Measurements from ENCODE around the gene FLYWCH2. TPM values are rescaled to one million over a fixed set of nuclear protein-coding genes. Genes with fewer than 3 reads are reported as not detected.

The FLYWCH2 gene
- total and polyA plus RNA-seq, 9 of the 15 experiments (the other 6 are each of a cell fraction or from before 2014, with no cell fraction given) = 0.70 to 55.5 (median 7.6) TPM

- TF ChIP-seq, protein P1, sequence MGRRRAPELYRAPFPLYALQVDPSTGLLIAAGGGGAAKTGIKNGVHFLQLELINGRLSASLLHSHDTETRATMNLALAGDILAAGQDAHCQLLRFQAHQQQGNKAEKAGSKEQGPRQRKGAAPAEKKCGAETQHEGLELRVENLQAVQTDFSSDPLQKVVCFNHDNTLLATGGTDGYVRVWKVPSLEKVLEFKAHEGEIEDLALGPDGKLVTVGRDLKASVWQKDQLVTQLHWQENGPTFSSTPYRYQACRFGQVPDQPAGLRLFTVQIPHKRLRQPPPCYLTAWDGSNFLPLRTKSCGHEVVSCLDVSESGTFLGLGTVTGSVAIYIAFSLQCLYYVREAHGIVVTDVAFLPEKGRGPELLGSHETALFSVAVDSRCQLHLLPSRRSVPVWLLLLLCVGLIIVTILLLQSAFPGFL (CRISPR knock-in tag; IDR thresholded peaks at IDR 0.05) = 0 out of 2 replicates have a peak, but pooled peaks have one; percentile 24
- TF ChIP-seq, protein P2, sequence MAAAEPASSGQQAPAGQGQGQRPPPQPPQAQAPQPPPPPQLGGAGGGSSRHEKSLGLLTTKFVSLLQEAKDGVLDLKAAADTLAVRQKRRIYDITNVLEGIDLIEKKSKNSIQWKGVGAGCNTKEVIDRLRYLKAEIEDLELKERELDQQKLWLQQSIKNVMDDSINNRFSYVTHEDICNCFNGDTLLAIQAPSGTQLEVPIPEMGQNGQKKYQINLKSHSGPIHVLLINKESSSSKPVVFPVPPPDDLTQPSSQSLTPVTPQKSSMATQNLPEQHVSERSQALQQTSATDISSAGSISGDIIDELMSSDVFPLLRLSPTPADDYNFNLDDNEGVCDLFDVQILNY (CRISPR knock-in tag; IDR thresholded peaks at IDR 0.05) = no peak
- TF ChIP-seq, protein P3, sequence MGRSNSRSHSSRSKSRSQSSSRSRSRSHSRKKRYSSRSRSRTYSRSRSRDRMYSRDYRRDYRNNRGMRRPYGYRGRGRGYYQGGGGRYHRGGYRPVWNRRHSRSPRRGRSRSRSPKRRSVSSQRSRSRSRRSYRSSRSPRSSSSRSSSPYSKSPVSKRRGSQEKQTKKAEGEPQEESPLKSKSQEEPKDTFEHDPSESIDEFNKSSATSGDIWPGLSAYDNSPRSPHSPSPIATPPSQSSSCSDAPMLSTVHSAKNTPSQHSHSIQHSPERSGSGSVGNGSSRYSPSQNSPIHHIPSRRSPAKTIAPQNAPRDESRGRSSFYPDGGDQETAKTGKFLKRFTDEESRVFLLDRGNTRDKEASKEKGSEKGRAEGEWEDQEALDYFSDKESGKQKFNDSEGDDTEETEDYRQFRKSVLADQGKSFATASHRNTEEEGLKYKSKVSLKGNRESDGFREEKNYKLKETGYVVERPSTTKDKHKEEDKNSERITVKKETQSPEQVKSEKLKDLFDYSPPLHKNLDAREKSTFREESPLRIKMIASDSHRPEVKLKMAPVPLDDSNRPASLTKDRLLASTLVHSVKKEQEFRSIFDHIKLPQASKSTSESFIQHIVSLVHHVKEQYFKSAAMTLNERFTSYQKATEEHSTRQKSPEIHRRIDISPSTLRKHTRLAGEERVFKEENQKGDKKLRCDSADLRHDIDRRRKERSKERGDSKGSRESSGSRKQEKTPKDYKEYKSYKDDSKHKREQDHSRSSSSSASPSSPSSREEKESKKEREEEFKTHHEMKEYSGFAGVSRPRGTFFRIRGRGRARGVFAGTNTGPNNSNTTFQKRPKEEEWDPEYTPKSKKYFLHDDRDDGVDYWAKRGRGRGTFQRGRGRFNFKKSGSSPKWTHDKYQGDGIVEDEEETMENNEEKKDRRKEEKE (IDR thresholded peaks at IDR 0.05; ENCODE audit: borderline replicate concordance in 1 of 2, control insufficient read depth in 1 of 2, low read depth in 2 of 2, low read length in 1 of 2) = peak in 1 of 2 experiments; percentile 86; a peak in 1 of 4 replicates
- TF ChIP-seq SRSF3 (IDR thresholded peaks at IDR 0.05; ENCODE audit: insufficient read depth, low read length) (no peak), L3MBTL2 (IDR thresholded peaks at IDR 0.05) (peak; percentile 83), ZSCAN29 (IDR thresholded peaks at IDR 0.05) (peak; percentile 90), ARNT (IDR thresholded peaks at IDR 0.05) (no peak), ELF1 (tag; IDR thresholded peaks at IDR 0.05) (peak; percentile 52), ERF (CRISPR knock-in tag; IDR thresholded peaks at IDR 0.05) (0 out of 2 replicates have a peak, but pooled peaks have one; percentile 15), NR2C1 (IDR thresholded peaks at IDR 0.05) (peak; percentile 32; the same call in 1 of the 2 replicates), NR2C1 (tag; IDR thresholded peaks at IDR 0.05) (peak; percentile 51; the same call in 1 of the 2 replicates), SMAD4 (CRISPR knock-in tag; conservative IDR thresholded peaks at IDR 0.05) (0 out of 2 replicates have a peak, but pooled peaks have one; percentile 24), CREB1 (IDR thresholded peaks at IDR 0.05) (peak; percentile 71), CREB1 (CRISPR knock-in tag; IDR thresholded peaks at IDR 0.05) (peak; percentile 86), RNF2 (IDR thresholded peaks at IDR 0.05) (peak; percentile 49; the same call in 1 of the 2 replicates), ZNF197 (CRISPR knock-in tag; IDR thresholded peaks at IDR 0.05; ENCODE audit: low read depth) (no peak), ATF1 (CRISPR knock-in tag; IDR thresholded peaks at IDR 0.05) (peak; percentile 57; the same call in 1 of the 2 replicates), ATF1 (tag; IDR thresholded peaks at IDR 0.05) (peak; percentile 89), CBX5 (IDR thresholded peaks at IDR 0.05; ENCODE audit: borderline replicate concordance, low read depth) (0 out of 2 replicates have a peak, but pooled peaks have one; percentile 26), CXXC5 (CRISPR knock-in tag; IDR thresholded peaks at IDR 0.05) (peak; percentile 72)
- TF ChIP-seq, protein P4, sequence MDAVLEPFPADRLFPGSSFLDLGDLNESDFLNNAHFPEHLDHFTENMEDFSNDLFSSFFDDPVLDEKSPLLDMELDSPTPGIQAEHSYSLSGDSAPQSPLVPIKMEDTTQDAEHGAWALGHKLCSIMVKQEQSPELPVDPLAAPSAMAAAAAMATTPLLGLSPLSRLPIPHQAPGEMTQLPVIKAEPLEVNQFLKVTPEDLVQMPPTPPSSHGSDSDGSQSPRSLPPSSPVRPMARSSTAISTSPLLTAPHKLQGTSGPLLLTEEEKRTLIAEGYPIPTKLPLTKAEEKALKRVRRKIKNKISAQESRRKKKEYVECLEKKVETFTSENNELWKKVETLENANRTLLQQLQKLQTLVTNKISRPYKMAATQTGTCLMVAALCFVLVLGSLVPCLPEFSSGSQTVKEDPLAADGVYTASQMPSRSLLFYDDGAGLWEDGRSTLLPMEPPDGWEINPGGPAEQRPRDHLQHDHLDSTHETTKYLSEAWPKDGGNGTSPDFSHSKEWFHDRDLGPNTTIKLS (IDR thresholded peaks at IDR 0.05; ENCODE audit: borderline replicate concordance, low read depth) = peak; percentile 88; the same call in 1 of the 2 replicates
- TF ChIP-seq, protein P5, sequence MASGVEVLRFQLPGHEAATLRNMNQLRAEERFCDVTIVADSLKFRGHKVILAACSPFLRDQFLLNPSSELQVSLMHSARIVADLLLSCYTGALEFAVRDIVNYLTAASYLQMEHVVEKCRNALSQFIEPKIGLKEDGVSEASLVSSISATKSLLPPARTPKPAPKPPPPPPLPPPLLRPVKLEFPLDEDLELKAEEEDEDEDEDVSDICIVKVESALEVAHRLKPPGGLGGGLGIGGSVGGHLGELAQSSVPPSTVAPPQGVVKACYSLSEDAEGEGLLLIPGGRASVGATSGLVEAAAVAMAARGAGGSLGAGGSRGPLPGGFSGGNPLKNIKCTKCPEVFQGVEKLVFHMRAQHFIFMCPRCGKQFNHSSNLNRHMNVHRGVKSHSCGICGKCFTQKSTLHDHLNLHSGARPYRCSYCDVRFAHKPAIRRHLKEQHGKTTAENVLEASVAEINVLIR (CRISPR knock-in tag; IDR thresholded peaks at IDR 0.05) = 0 out of 2 replicates have a peak, but pooled peaks have one; percentile 30
Observed at GRCh38 chr16:2842340-2843000, 40.5 kb upstream of the FLYWCH2 start (continued).
